Mesenteric fat pad (tissue), 1 donor: Measurements from ENCODE around the gene SLC22A31. TPM values are rescaled to one million over a fixed set of nuclear protein-coding genes. Genes with fewer than 3 reads are reported as not detected.
"Not testable (repeated sequence)": the region's sequence is repeated elsewhere in the genome, so short reads cannot be mapped to it uniquely, and the experiment has no call there.

Experiments used
- DNase-seq: peaks from one replicate; pipeline ENCODE4 v3.0.0-alpha.2; 2020; ENCODE audit warnings: low spot score
- total RNA-seq: library from RNA; stranded (reverse); fragmentation: NEBNext Ultra II Directional; extraction: Animal tissue kit (Norgen Biotek cat#: 25700); gene quantifications from one replicate; pipeline ENCODE4 v1.2.1, GENCODE V29; 2021
- donor health status: DM: yes; HTN: yes; CAD: no.

The SLC22A31 gene
- total RNA-seq, 1 donor from 2014 or later = 0.35 TPM

GRCh38 chr16:89193576-89194293 is 6.6 kb downstream of the SLC22A31 start:
- DNase-seq = no peak

- no peak for DNase-seq
Observed at GRCh38 chr16:89192956-89193575, 7.3 kb downstream of the SLC22A31 start.

- DNase-seq = not testable (repeated sequence)
Observed at GRCh38 chr16:89192186-89192955, 8.0 kb downstream of the SLC22A31 start.

- no peak for DNase-seq
Observed at GRCh38 chr16:89191901-89192185, 8.5 kb downstream of the SLC22A31 start.

- no peak for DNase-seq
Observed at GRCh38 chr16:89191033-89191900, 9.1 kb downstream of the SLC22A31 start.

- DNase-seq = no peak
Observed at GRCh38 chr16:89190150-89190958, 10.0 kb downstream of the SLC22A31 start.

- no peak for DNase-seq
Observed at GRCh38 chr16:89189358-89190025, 10.8 kb downstream of the SLC22A31 start.

GRCh38 chr16:89188471-89189357 is 11.6 kb downstream of the SLC22A31 start:
- DNase-seq = not testable (repeated sequence)

GRCh38 chr16:89187770-89188392 is 12.5 kb downstream of the SLC22A31 start:
- DNase-seq = no peak

- no peak for DNase-seq
Observed at GRCh38 chr16:89187032-89187769, 13.1 kb downstream of the SLC22A31 start.

GRCh38 chr16:89186593-89187031 is 13.7 kb downstream of the SLC22A31 start:
- DNase-seq = not testable (repeated sequence)

- not testable (repeated sequence) for DNase-seq
Observed at GRCh38 chr16:89185887-89186592, 14.3 kb downstream of the SLC22A31 start.

- no peak for DNase-seq
Observed at GRCh38 chr16:89184933-89185794, 15.2 kb downstream of the SLC22A31 start.

- no peak for DNase-seq
Observed at GRCh38 chr16:89184677-89184932, 15.7 kb downstream of the SLC22A31 start.

GRCh38 chr16:89183975-89184676 is 16.2 kb downstream of the SLC22A31 start:
- DNase-seq = no peak

GRCh38 chr16:89183463-89183862 is 16.9 kb downstream of the SLC22A31 start:
- DNase-seq = no peak
